ENCODE results near the gene EXOC4.
"Not testable (repeated sequence)": the region's sequence is repeated elsewhere in the genome, so short reads cannot be mapped to it uniquely, and the experiment has no call there.

Gene EXOC4

DNA sequence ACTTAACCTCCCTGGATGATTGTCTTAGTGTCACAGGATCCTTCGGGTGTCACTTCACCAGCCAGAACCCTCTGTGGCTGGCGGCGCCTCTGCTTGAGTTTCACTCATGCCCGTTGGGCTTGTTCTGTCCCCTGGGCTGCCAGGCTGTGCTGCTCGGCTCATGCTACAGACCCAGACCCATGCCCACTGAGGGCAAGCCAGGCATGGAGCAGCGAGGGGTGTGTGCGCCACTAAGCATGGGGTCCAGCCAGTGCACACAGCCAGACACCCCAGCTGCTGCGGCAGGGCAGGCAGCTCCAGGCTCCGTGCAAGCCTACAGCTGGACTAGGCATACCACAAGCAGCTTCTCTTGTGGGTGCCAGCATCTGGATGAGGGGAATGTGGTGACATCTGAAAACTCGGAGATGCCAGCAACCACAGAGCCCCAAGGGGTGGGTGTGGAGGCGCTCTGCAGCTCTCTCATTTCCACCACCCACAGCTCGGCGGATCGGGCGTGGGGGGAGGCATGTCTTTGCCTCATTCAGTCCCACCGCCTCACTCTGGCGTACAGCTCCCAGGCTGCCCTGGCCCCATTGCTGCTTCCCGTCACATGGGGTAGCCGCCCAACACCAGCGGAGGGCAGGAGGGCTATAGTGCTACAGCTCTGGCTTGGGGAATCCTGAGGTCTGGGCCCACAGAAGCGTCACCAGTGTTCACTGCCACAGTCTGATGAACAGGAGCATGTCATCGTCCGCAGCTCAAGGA, 604.7 kb downstream of the EXOC4 start:
- DNase-seq (ENCODE audit: low read depth in 2 of 3, low spot score in 1 of 3) = no peak

DNA sequence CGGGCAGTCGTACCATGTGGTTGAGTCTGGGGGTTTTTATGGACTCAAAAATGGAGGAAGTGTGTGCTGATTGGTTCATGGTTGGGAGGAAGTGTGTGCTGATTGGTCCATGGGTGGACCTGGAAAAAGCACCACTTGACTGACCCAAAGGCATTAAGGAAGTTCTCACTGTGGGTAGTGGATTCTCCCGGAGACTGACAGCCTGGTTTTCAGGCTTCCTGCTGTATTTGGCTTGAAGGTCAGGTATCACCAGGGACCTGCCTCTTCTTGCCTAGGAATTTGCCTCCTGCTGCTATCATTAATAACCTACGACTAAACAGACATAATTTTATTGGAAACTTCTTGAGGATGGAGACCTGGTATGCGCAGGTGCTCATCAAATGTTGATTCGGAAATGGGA, 605.4 kb downstream of the EXOC4 start:
- no peak for DNase-seq (ENCODE audit: low read depth in 2 of 3, low spot score in 1 of 3)

DNA sequence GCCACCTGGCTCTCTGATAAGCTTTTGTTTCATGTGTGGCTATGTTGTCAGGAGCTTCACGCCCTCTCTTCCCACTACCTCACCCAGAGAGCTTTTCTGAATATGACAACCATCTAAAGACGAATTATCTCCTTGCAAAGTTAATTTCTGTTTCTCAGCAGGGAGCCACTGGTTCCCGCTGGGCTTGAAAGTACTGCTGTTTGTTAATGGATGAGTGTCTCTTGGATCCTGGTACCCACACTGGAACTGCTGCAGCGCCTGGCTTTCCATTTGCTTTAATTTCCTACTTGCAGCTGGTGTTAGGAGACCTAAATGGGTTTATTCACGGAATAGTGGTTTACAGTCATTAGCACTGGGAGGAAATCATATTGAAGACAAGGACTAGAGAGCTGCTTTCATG, 606.4 kb downstream of the EXOC4 start:
- no peak for DNase-seq (ENCODE audit: low read depth in 2 of 3, low spot score in 1 of 3)

DNA sequence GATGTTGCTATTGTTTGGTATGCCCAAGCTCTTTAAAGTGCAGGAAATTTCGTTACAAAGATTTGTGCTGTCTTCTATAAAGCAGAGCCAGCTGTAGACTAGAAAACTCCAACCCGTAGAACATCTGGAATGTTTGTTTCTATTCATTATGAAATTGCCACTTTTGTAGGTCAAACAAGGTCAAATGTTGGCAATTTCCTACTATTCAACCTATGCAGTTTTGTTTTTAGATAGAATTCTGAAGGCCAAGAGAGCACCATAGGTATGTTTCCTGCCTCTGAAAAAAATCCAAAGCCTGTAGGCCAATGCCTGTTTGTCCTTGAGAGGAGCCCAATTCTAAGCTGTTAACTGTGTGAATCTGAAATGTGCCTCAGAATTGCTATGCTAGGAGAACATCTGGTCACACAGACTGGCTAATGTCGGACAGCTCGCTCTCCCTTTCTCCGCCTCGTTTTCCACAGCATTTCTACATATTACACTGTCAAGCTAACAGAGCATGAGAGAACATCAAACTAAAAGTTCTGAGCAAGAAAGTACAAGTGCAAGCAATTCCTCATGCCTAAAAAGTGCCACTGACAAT, 607.1 kb downstream of the EXOC4 start:
- DNase-seq (ENCODE audit: low read depth in 2 of 3, low spot score in 1 of 3) = no peak

DNA sequence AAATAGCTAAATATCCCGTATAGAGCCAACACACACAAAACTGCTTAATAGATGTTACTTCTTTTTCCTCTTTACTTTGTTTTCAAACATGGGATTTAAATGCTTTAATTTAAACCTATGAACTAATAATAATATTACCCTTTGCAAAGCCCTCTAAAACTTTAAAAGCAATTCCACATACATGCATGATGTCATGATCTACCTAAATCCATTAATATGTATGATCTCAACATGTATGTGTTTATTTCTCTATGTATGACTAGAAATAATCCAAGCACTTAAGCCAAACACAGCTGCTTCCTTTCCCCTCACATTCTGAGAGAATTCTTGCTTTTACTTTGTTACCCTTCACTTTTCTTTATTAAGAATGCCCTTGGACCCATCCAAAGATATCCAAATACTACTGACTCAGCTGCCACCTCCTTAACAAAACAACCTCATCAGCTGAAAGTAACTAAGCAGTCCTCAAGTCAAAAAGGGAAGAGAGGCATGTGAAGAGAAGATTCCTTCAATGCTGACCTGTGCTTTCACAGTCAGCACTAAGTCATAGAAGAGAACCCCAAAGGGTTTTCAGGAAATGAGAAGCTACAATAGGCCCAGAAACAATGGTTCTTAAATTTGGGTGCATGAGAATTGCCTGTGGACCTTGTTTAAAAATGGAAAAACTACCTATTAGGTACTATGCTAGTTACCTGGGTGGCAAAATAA, 607.9 kb downstream of the EXOC4 start:
- no peak for DNase-seq (ENCODE audit: low read depth in 2 of 3, low spot score in 1 of 3)

DNA sequence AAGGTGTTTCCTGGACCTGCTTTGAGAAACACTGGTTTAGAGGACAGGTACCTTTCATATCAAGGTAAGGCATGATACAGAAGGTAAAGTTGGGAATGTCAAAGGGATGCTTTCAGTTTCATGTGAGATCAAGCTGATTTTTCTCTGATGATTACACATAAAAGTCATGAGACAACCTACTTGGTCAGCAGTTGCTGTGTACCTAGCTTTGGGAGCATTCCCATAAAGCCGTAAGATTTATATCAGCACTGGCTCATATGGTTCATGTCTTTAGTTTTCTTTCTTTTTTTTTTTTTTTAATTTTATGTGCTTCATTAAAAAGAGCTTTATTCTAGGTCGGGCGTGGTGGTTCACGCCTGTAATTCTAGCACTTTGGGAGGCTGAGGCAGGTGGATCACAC, 609.0 kb downstream of the EXOC4 start:
- no peak for DNase-seq (ENCODE audit: low read depth in 2 of 3, low spot score in 1 of 3)

DNA sequence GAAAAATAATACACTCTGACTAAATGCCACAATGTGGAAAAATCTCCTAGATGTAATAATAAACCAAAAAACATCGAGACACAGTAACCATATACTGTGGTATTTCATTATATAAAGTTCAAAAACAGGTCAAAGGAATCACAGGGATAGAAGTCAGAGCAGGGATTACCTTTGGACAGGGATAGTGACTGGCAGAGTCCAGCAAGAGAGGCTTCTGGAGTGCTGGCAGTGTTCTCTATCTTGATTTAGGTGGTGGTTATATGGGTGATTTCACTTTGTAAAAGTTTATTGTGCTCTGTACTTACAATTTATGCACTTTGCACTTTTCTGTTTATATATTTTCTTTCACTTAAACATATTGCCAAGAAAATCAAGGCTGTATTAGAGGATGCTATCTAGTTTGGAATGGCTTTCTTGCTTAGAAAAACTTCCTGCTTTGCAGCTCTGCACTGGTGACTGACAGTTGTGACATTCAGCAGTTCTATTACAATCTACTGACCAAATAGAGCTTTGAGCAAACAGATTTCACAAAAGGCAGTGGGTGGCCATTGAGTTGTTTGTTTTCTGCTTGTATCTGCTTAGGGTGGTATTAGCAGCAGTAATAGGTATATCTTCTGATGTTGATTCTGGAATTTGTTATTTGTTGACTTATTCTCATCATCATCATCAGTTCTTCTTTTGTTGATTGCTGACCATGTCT, 610.6 kb downstream of the EXOC4 start:
- no peak for DNase-seq (ENCODE audit: low read depth in 2 of 3, low spot score in 1 of 3)

DNA sequence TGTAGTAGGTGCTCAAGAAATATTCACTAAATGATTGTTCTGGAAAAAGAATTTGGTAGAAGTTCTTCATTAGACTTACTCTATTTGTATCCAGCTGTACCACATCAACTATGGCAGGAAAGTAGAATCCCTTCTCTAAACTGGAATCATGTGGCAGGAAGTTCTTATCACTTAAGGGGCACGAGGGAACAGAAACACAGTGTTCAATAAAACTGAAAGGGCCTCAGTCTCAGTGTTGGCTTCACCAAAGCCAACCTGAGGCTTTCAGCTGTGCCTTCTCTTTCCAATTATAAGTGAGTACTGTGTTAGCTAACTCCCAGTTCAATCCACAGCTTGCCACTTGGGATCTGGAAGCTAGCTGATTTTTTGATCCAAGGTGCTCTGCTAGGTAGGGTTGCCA, 616.7 kb downstream of the EXOC4 start:
- DNase-seq (ENCODE audit: low read depth in 2 of 3, low spot score in 1 of 3) = no peak

DNA sequence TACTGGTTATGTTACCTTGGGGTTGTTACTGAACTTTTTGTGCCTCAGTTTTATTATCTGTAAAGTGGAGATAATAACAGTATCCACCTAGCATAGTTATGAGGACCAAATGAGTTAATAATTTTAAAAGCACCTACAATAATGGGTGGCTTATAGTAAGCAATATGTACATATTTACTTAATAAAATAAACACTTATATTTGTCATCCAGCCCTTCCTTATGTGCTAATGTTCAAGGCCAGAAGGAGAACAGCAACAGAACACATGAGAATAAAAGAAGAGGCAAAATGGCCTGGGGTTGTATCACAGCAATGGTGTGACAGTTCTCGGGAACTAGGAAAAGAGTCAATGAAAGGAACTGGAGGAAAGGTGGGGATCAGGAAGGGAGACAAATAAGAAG, 618.9 kb downstream of the EXOC4 start:
- no peak for DNase-seq (ENCODE audit: low read depth in 2 of 3, low spot score in 1 of 3)

DNA sequence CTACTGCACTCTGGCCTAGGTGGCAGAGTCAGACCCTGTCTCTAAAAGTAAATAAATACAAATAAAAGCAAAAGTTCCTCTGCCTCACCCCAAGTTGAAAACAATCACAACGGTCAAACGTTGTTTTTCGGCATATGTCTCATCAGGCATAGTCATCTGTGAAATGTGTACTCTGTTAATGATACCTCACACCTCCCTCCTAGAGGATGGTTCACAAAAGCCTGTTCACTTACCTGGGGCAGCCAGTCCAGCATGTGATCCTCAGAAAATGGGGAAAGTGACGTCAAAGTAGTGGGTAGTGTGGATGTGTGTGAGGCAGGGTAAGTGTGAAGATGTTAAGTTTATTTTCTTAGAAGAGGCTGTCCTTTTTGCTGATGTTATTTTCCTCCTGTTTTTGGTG, 620.3 kb downstream of the EXOC4 start:
- no peak for DNase-seq (ENCODE audit: low read depth in 2 of 3, low spot score in 1 of 3)

DNA sequence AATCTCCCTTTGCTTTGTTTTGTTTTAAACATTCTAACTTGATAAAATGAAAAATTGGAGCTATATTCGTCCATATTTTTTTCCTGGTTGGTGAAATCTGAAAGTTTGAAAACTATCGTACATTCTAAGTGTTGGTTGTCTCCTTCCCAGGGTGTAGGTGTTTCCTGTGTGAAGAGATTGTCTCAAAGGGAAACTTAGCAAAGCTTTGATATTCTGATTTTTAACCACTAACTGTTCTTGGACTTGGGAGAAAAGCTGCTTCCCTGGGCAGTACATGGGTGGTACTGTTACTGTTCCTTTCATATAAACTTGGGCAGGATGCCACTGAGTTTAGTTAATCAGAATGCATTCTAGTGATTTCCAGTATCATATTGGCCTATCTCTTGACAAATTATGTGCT, 620.8 kb downstream of the EXOC4 start:
- no peak for DNase-seq (ENCODE audit: low read depth in 2 of 3, low spot score in 1 of 3)

DNA sequence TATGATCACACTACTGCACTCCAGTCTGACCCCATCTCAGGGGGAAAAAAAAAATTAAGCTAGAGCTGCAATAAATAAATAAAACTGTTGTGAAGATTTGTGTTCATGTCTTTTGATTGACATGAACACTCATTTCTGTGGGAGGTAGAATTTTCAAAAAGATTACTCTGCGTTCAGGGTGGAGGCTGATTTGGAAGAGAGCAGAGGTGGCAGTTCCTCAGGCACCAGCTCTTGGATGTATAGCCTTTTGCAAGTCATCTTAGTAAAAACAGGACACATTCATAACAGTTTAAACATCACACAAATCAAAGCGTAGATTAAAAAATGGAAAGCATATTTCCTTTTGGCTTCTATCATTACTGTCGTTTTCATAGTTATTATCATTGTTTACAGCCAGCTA, 630.7 kb downstream of the EXOC4 start:
- no peak for DNase-seq (ENCODE audit: low read depth in 2 of 3, low spot score in 1 of 3)

DNA sequence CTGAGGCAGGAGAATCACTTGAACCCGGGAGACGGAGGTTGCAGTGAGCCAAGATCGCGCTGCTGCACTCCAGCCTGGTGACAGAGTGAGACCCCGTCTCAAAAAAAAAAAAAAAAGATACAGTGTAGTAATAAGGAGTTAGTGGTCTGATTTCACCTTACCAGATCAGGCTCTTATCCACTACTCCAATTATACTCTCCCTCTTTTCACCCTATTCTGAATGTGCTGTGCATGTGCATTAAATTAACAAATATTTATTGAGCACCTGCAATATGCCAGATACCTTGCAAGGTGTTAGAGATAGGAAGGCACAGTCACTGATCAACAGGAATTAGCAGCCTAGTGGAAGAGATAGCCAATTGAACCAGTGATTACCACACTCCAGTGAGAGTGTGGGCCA, 632.3 kb downstream of the EXOC4 start:
- no peak for DNase-seq (ENCODE audit: low read depth in 2 of 3, low spot score in 1 of 3)

DNA sequence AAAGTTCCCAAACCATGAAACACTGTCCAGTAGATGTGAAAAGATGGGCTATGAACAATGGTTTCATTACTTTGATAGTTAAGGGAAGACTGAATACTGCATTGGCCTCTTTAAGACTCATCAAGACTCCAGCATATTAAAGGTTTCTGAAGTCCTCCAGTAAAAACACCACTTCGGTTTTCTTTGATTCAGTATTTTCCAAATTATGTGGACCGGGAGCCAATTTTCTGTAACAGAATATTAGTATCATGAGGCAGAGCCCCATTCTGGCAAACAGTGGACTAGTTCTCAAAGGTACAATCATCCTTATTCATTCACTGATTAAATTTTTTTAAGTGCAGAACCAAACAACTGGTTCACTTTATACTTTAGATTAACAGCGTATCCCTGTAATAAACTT, 633.2 kb downstream of the EXOC4 start:
- DNase-seq (ENCODE audit: low read depth in 2 of 3, low spot score in 1 of 3) = no peak

DNA sequence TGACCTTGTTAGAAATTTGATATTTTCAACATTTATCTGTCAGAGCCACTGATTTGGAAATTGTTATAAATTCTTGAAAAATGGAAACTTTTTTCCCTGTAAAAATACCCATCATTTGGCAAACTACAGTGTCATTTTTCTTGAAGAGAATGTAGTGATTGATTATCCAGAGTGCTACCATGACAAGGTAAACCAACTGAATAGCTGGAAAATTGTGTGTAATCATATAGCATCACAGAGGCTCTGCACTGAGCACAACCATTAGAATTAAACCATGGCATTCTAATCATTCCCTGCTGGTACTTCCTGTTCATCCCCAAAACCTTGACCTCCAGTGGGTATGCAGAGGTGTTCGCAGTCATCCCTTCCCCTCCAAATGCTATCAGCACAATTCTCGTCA, 633.9 kb downstream of the EXOC4 start:
- DNase-seq (ENCODE audit: low read depth in 2 of 3, low spot score in 1 of 3) = no peak

DNA sequence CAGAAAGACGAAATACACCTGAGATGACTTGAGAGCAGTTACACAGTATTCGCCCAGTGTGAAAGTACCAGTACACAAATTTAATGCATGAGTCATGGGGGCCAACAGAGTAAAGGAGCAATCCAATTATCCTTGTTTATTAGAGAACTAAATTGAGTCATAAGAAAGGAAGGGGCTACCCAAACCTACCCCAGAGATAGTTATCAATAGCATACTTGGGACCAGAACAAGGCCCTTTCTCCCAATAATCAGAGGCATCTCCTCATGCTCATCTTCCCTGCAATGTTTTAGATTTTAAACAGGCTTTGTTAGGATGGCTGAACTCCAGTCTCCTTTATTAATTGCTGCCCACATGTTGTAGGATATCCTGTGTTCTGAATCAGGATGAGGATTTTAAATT, 634.6 kb downstream of the EXOC4 start:
- DNase-seq (ENCODE audit: low read depth in 2 of 3, low spot score in 1 of 3) = no peak

DNA sequence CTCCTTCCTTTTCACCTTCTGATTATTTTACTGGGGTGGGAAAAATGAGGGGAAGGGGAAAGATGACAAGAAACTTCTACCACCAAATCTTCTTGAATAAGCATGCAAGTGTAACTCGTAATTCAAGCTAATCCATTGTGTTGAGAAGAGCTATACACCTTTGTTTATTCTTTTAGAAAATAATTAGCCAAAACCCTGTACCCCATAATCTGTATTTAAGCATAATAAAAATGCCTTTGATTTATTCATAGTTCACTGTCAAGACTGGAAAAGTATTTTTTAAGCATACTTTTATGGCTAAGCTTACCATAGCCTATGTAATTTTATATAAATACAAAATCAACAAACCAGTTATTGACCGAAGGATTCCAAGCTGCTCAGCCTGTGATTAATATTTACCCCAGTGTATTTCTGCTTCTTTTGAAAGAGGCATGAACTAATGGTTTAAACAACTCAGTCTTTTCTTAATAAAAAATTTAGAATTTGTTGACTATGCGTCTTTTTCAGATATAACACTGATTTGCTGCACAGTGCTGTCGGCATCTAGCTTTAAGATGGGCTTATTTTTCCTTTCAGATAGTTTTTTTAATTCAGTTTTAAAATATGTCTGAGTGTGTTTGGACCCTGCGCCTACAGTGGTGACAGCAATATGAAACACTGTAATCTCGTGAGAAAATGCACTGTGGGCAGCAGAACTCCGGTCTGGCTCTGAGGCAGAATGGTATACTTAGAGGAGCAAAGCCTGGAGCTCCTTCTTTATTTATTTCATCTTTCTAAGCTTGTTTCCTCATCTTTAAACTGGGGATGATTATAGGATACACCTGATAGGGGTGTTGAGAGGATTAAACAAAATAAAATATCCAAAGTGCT, 635.4 kb downstream of the EXOC4 start:
- no peak for DNase-seq (ENCODE audit: low read depth in 2 of 3, low spot score in 1 of 3)

DNA sequence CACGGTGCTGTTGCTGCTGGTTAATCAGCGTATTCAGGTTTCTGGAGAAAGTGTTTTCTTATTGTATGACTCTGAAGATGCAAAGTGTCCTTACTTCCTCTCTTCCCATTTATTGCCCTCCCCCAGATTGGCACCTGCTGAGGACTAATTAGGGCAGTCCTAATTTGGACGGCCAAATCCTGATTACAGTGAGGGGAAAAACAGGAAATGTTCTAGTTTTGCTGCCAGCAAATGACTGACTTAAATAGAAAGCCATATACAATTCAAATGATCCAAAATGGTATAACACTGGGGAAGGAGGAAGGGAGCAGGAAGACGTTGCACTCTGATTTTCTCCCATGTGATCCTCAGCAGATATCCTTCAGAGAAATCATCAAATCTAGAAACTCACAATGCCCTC, 651.9 kb downstream of the EXOC4 start:
- no peak for DNase-seq (ENCODE audit: low read depth in 2 of 3, low spot score in 1 of 3)

DNA sequence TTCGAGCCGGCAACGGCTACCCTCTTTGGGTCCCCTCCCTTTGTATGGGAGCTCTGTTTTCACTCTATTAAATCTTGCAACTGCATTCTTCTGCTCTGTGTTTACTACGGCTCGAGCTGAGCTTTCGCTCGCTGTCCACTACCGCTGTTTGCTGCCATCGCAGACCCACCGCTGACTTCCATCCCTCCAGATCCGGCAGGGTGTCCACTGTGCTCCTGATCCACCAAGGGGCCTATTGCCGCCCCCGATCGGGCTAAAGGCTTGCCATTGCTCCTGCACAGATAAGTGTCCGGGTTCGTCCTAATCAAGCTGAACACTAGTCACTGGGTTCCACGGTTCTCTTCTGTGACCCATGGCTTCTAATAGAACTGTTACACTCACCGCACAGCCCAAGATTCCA, 653.7 kb downstream of the EXOC4 start:
- DNase-seq (ENCODE audit: low read depth in 2 of 3, low spot score in 1 of 3) = not testable (repeated sequence)

DNA sequence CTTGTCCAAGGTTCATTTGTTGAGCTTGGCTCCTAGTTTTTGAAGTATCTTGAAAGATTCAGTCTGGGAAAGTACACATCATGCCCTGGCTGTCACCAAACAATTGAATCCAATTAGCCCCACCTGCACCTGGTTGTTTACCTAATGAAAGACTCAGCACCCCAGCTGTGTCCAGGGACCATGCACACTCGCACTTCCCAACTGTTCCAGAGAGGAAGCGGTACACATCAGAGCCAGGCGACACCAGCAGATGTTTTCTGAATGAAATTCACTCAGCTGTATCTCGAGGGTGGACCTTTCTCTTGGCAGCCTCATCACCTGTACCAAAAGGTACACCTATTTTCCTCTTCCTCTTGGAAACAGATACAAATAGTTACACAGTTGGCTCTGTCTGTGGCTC, 657.9 kb downstream of the EXOC4 start:
- no peak for DNase-seq (ENCODE audit: low read depth in 2 of 3, low spot score in 1 of 3)

DNA sequence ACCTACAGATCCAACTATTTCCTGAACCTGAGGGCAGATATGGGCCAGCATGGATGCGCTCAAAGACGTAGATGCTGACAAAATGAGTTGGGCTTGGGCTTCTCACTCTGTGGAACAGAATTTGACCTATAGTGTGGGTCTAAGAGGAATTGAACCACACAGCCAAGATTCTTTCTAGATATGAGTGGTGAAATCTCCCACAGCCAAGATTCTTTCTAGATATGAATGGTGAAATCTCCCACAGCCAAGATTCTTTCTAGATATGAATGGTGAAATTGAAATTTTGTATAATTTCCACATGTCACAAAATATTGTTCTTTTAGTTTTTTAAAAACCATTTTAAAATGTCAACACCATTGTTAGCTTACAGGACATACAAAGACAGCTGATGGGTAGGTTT, 658.8 kb downstream of the EXOC4 start:
- DNase-seq (ENCODE audit: low read depth in 2 of 3, low spot score in 1 of 3) = no peak

Data from stimulated activated CD4-positive, alpha-beta T cell treated with anti-CD3 and anti-CD28 coated beads, Interleukin-12 subunit alpha, Interleukin-12 subunit beta, amount 100 ng/mL, for 48 hours (primary cell).